ENCODE results near the gene CGB7.
"Not testable (repeated sequence)": the region's sequence is repeated elsewhere in the genome, so short reads cannot be mapped to it uniquely, and the experiment has no call there.

CGB7 gene

GRCh38 chr19:49056101-49056901, 1.2 kb downstream of the CGB7 start:
- DNase-seq (ENCODE audit: low read depth) = no peak
- H3K4me3 ChIP-seq (ENCODE audit: low read depth, low read length) = peak overlapping the region; percentile 47
- TF ChIP-seq CTCF (IDR thresholded peaks at IDR 0.05; ENCODE audit: control insufficient read depth, extremely low read depth, insufficient read depth) = no peak

- H3K4me3 ChIP-seq (ENCODE audit: low read depth, low read length); DNase-seq (ENCODE audit: low read depth): not testable (repeated sequence)
These were observed 7.0 kb downstream of the CGB7 start for GRCh38 chr19:49050376-49051033.

- H3K4me3 ChIP-seq (ENCODE audit: low read depth, low read length); DNase-seq (ENCODE audit: low read depth): not testable (repeated sequence)
These were observed 7.7 kb downstream of the CGB7 start for GRCh38 chr19:49049834-49050233.

GRCh38 chr19:49049011-49049410, 8.5 kb downstream of the CGB7 start, which contains the start of gene CGB8:
Gene CGB8, minus strand, starts transcription at chr19:49049111. Its CDS starts 372 bp downstream, at chr19:49048739.
- not testable (repeated sequence) for DNase-seq (ENCODE audit: low read depth)

GRCh38 chr19:49043548-49043947, 14.0 kb downstream of the CGB7 start, which contains the start of gene CGB5:
Gene CGB5, plus strand, starts transcription at chr19:49043848. Its CDS starts 362 bp downstream, at chr19:49044210.
- not testable (repeated sequence) for H3K4me3 ChIP-seq (ENCODE audit: low read depth, low read length); DNase-seq (ENCODE audit: low read depth)

More at GRCh38 chr19:49049011-49049410, 8.5 kb downstream of the CGB7 start, which contains the start of gene CGB8:
- H3K4me3 ChIP-seq (ENCODE audit: low read depth, low read length) = not testable (repeated sequence)

GRCh38 chr19:49042666-49043065, 14.9 kb downstream of the CGB7 start:
- DNase-seq (ENCODE audit: low read depth); H3K4me3 ChIP-seq (ENCODE audit: low read depth, low read length): not testable (repeated sequence)

- no peak for TF ChIP-seq CTCF (IDR thresholded peaks at IDR 0.05; ENCODE audit: control insufficient read depth, extremely low read depth, insufficient read depth)
- H3K4me3 ChIP-seq (ENCODE audit: low read depth, low read length) = no peak overlapping the region
- DNase-seq (ENCODE audit: low read depth) = no peak
These were observed 15.4 kb downstream of the CGB7 start for GRCh38 chr19:49042177-49042576.

- DNase-seq (ENCODE audit: low read depth); H3K4me3 ChIP-seq (ENCODE audit: low read depth, low read length): not testable (repeated sequence)
These were observed 17.8 kb downstream of the CGB7 start for GRCh38 chr19:49039736-49040135.

GRCh38 chr19:49038557-49039276, 18.8 kb downstream of the CGB7 start:
- DNase-seq (ENCODE audit: low read depth); H3K4me3 ChIP-seq (ENCODE audit: low read depth, low read length): not testable (repeated sequence)

GRCh38 chr19:49038111-49038510, 19.4 kb downstream of the CGB7 start:
- H3K4me3 ChIP-seq (ENCODE audit: low read depth, low read length); DNase-seq (ENCODE audit: low read depth): not testable (repeated sequence)

- not testable (repeated sequence) for DNase-seq (ENCODE audit: low read depth)
These were observed 20.7 kb downstream of the CGB7 start, which contains the start of gene CGB1 for GRCh38 chr19:49036815-49037214. Gene CGB1, minus strand, starts transcription at chr19:49036895. Its CDS starts 184 bp downstream, at chr19:49036711.

More at GRCh38 chr19:49036815-49037214, 20.7 kb downstream of the CGB7 start, which contains the start of gene CGB1:
- not testable (repeated sequence) for H3K4me3 ChIP-seq (ENCODE audit: low read depth, low read length)

All from LNCaP clone FGC (cell line).